ENCODE data around the gene BATF3.
"Not testable (repeated sequence)": the region's sequence is repeated elsewhere in the genome, so short reads cannot be mapped to it uniquely, and the experiment has no call there.

BATF3 gene

GRCh38 chr1:212699625-212700222 is at the start of gene BATF3:
Gene BATF3, minus strand, starts transcription at chr1:212699840. Its CDS starts 78 bp downstream, at chr1:212699762.
- DNase-seq, result peak; percentile 81

GRCh38 chr1:212746546-212746945 is 46.9 kb upstream of the BATF3 start:
- no peak for DNase-seq

- DNase-seq, result no peak
These were observed 45.7 kb upstream of the BATF3 start for GRCh38 chr1:212745303-212745702.

- DNase-seq, result no peak
These were observed 44.3 kb upstream of the BATF3 start for GRCh38 chr1:212743901-212744475.

GRCh38 chr1:212738330-212738729 is 38.7 kb upstream of the BATF3 start:
- DNase-seq, result no peak

GRCh38 chr1:212737559-212737958 is 37.9 kb upstream of the BATF3 start:
- DNase-seq, result no peak

GRCh38 chr1:212733109-212733508 is 33.5 kb upstream of the BATF3 start:
- DNase-seq, result no peak

GRCh38 chr1:212731630-212732029 is 32.0 kb upstream of the BATF3 start:
- DNase-seq, result no peak

- DNase-seq, result no peak
These were observed 29.0 kb upstream of the BATF3 start for GRCh38 chr1:212728606-212729005.

- no peak for DNase-seq
These were observed 27.9 kb upstream of the BATF3 start for GRCh38 chr1:212727386-212728181.

GRCh38 chr1:212724679-212725078 is 25.0 kb upstream of the BATF3 start:
- DNase-seq, result not testable (repeated sequence)

- DNase-seq, result no peak
These were observed 22.8 kb upstream of the BATF3 start for GRCh38 chr1:212722270-212722957.

GRCh38 chr1:212721388-212722247 is 22.0 kb upstream of the BATF3 start:
- peak; percentile 67 for DNase-seq

GRCh38 chr1:212719633-212720032 is 20.0 kb upstream of the BATF3 start:
- no peak for DNase-seq

GRCh38 chr1:212718499-212718898 is 18.9 kb upstream of the BATF3 start:
- no peak for DNase-seq

- no peak for DNase-seq
These were observed 16.5 kb upstream of the BATF3 start for GRCh38 chr1:212716161-212716560.

- DNase-seq, result no peak
These were observed 14.0 kb upstream of the BATF3 start for GRCh38 chr1:212713465-212714136.

- DNase-seq, result peak; percentile 42
These were observed 13.0 kb upstream of the BATF3 start for GRCh38 chr1:212712451-212713303.

- not testable (repeated sequence) for DNase-seq
These were observed 12.3 kb upstream of the BATF3 start for GRCh38 chr1:212711974-212712373.

- DNase-seq, result no peak
These were observed 10.9 kb upstream of the BATF3 start for GRCh38 chr1:212710566-212710965.

GRCh38 chr1:212703991-212704564 is 4.4 kb upstream of the BATF3 start:
- no peak for DNase-seq

Measured in stimulated activated CD4-positive, alpha-beta T cell treated with anti-CD3 and anti-CD28 coated beads, Interleukin-15, amount 100 ng/mL, for 24 hours (primary cell).